ENCODE data around the gene ARMC7. TPM values are rescaled to one million over a fixed set of nuclear protein-coding genes. Genes with fewer than 3 reads are reported as not detected.

ARMC7 gene
- polyA plus RNA-seq, 1 donor from 2014 or later = 3.7 TPM

DNA sequence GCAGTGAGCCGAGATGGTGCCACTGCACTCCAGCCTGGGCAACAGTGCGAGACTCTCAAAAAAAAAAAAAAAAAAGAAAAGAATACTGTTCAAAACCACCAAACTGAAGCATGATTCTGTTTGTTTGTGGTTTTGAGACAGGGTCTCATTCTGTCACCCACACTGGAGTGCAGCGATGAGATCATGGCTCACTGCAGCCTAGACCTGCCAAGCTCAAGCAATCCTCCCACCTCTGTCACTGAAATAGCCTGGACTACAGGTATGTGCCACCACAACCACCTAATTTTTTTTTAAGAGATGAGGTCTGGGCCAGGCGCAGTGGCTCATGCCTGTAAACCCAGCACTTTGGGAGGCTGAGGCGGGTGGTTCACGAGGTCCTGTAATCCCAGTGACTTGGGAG is 68.7 kb downstream of the ARMC7 start:
- H3K4me3 ChIP-seq (ENCODE audit: low read length) = no peak overlapping the region
- H2AFZ ChIP-seq (ENCODE audit: low read depth, low read length) = no peak overlapping the region
- H3K9me3 ChIP-seq (ENCODE audit: low read length) = no peaks in the 10 kb centered on the region
- no peak overlapping the region for H3K4me2 ChIP-seq (ENCODE audit: low read length)
- H3F3A ChIP-seq (ENCODE audit: insufficient read depth, low read length, poor library complexity, severe bottlenecking) = no peaks in the 10 kb centered on the region
- H3K27ac ChIP-seq (ENCODE audit: low read length) = no peak overlapping the region
- H3K27me3 ChIP-seq (ENCODE audit: insufficient read depth, low read depth, low read length) = no peaks in the 10 kb centered on the region
- TF ChIP-seq TAF1 (IDR thresholded peaks at IDR 0.05; ENCODE audit: low read depth) = no peak
- no peak overlapping the region for H3K9ac ChIP-seq (ENCODE audit: low read length)
- H3K36me3 ChIP-seq (ENCODE audit: insufficient read depth, low read length) = no peaks in the 10 kb centered on the region
- H3K9me2 ChIP-seq (ENCODE audit: insufficient read depth, low read length) = no peaks in the 10 kb centered on the region
- H3K79me2 ChIP-seq (replicated peaks; ENCODE audit: insufficient read depth, low read length) = peaks cover 74% of the 10 kb centered on the region
- peaks cover 2% of the 10 kb centered on the region for H4K20me1 ChIP-seq (ENCODE audit: insufficient read depth)

Small RNA genes lying within 50 kb of the gene (small RNA-seq; reads per million reads assigned to genes)
- gene AC111186.1 = 0 reads per million in 3 experiments
- 0 to 1.2 (median 0) reads per million in 3 experiments for gene RF00019

Other genes with a start within 250 kb of the ARMC7 start
- gene FDXR, start 237.0 kb upstream of the ARMC7 start, polyA plus RNA-seq = 14.4 and 16.1 TPM in 2 replicates
- gene FADS6, start 216.3 kb upstream of the ARMC7 start, polyA plus RNA-seq = not detected in 2 replicates
- gene USH1G, start 186.7 kb upstream of the ARMC7 start, polyA plus RNA-seq = not detected in 2 replicates
- not detected in 2 replicates for gene OTOP2, start 185.7 kb upstream of the ARMC7 start, polyA plus RNA-seq
- gene OTOP3, start 174.1 kb upstream of the ARMC7 start, polyA plus RNA-seq = not detected in 2 replicates
- gene HID1, start 137.2 kb upstream of the ARMC7 start, polyA plus RNA-seq = 26.6 and 29.8 TPM in 2 replicates
- gene CDR2L, start 122.3 kb upstream of the ARMC7 start, polyA plus RNA-seq = 8.1 and 8.3 TPM in 2 replicates
- 47.4 and 49.7 TPM in 2 replicates for gene MRPL58, start 97.3 kb upstream of the ARMC7 start, polyA plus RNA-seq
- 452 and 517 TPM in 2 replicates for gene ATP5PD, start 63.0 kb upstream of the ARMC7 start, polyA plus RNA-seq
- gene KCTD2, start 62.7 kb upstream of the ARMC7 start, polyA plus RNA-seq = 29.9 and 32.8 TPM in 2 replicates
- not detected in 2 replicates for gene SLC16A5, start 22.0 kb upstream of the ARMC7 start, polyA plus RNA-seq
- 58.7 and 74.0 TPM in 2 replicates for gene NT5C, start 21.8 kb downstream of the ARMC7 start, polyA plus RNA-seq
- 1,721 and 2,003 TPM in 2 replicates for gene JPT1, start 44.5 kb downstream of the ARMC7 start, polyA plus RNA-seq
- 224 and 283 TPM in 2 replicates for gene SUMO2, start 73.0 kb downstream of the ARMC7 start, polyA plus RNA-seq
- 74.5 and 84.1 TPM in 2 replicates for gene NUP85, start 95.7 kb downstream of the ARMC7 start, polyA plus RNA-seq
- gene GGA3, start 151.6 kb downstream of the ARMC7 start, polyA plus RNA-seq = 15.7 and 19.6 TPM in 2 replicates
- gene MRPS7, start 151.9 kb downstream of the ARMC7 start, polyA plus RNA-seq = 50.6 and 63.3 TPM in 2 replicates
- gene MIF4GD, start 161.3 kb downstream of the ARMC7 start, polyA plus RNA-seq = 27.7 and 35.2 TPM in 2 replicates
- gene SLC25A19, start 179.5 kb downstream of the ARMC7 start, polyA plus RNA-seq = 9.6 and 13.8 TPM in 2 replicates

Measured in neural cell (in vitro differentiated cells).